Astrocyte (in vitro differentiated cells and primary cell): ENCODE results near the gene ENOSF1.
"Not testable (repeated sequence)": the region's sequence is repeated elsewhere in the genome, so short reads cannot be mapped to it uniquely, and the experiment has no call there.

Experiments
- EZH2 ChIP-seq: IDR thresholded peaks from 2 replicates; pipeline ENCODE4 v1.6.1; 2012; ENCODE audit warnings: mild to moderate bottlenecking, low read length, inconsistent platforms; ENCODE audit not compliant: insufficient read depth
- TF ChIP-seq, protein P1 (sequence below): IDR thresholded peaks from 2 replicates; pipeline ENCODE4 v1.5.1; 2011; ENCODE audit warnings: low read depth, mild to moderate bottlenecking, inconsistent platforms, low read length, moderate library complexity; ENCODE audit not compliant: insufficient read depth

DNA sequence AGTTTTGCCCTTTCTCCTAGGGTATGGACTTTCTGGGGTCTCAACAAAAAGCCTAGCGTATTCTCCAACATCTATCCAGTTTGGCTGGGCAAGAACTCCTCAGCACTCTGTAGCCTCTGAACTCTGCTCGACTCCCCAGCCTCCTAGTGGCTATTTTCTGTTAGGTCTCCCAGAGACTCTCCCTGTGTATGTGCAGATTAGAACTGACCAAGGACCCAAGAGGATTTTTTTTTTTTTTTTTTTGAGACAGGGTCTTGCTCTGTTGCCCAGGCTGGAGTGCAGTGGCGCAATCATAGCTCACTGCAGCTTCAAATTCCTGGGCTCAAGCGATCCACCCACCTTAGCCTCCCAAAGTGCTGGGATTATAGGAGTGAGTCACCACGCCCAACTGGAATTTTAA, 17.7 kb upstream of the ENOSF1 start:
- TF ChIP-seq, protein P1, sequence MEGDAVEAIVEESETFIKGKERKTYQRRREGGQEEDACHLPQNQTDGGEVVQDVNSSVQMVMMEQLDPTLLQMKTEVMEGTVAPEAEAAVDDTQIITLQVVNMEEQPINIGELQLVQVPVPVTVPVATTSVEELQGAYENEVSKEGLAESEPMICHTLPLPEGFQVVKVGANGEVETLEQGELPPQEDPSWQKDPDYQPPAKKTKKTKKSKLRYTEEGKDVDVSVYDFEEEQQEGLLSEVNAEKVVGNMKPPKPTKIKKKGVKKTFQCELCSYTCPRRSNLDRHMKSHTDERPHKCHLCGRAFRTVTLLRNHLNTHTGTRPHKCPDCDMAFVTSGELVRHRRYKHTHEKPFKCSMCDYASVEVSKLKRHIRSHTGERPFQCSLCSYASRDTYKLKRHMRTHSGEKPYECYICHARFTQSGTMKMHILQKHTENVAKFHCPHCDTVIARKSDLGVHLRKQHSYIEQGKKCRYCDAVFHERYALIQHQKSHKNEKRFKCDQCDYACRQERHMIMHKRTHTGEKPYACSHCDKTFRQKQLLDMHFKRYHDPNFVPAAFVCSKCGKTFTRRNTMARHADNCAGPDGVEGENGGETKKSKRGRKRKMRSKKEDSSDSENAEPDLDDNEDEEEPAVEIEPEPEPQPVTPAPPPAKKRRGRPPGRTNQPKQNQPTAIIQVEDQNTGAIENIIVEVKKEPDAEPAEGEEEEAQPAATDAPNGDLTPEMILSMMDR, result not testable (repeated sequence)
- not testable (repeated sequence) for TF ChIP-seq EZH2
